Left lobe of liver (tissue), 2 donors: ENCODE results near the gene KIF16B. TPM values are rescaled to one million over a fixed set of nuclear protein-coding genes. Genes with fewer than 3 reads are reported as not detected.

Experiments used
- ATAC-seq: fragments of 200-7000 bp; cut with Tn5 transposase; one replicate; pipeline ENCODE4 v1.9.1; 2020; ENCODE audit warnings: mild to moderate bottlenecking, moderate library complexity
- DNase-seq: peaks from one replicate; pipeline ENCODE4 v3.0.0-alpha.2; 2020; ENCODE audit warnings: low spot score
- total RNA-seq: library from RNA; stranded (reverse); gene quantifications from one replicate; pipeline ENCODE4 v1.2.1, GENCODE V29; 2021
- donor health status: DM: no; HTN: no; CAD: no; lungs with moderate emphysema.
- donor health status: DM: no; HTN: yes; CAD: no.

Gene KIF16B
- total RNA-seq, 1 donor from 2014 or later, result 10.1 TPM

- no peak for ATAC-seq
- DNase-seq, result no peak
Measured at GRCh38 chr20:16555754-16556153, 17.5 kb downstream of the KIF16B start.

GRCh38 chr20:16554766-16555543 is 18.3 kb downstream of the KIF16B start:
- no peak for ATAC-seq
- no peak for DNase-seq

GRCh38 chr20:16553684-16554083 is 19.6 kb downstream of the KIF16B start:
- ATAC-seq (no peak), DNase-seq (no peak)

GRCh38 chr20:16553101-16553500 is 20.1 kb downstream of the KIF16B start:
- ATAC-seq (no peak), DNase-seq (no peak)

- DNase-seq (no peak), ATAC-seq (no peak)
Measured at GRCh38 chr20:16552015-16552414, 21.2 kb downstream of the KIF16B start.

GRCh38 chr20:16551607-16552006 is 21.6 kb downstream of the KIF16B start:
- no peak for DNase-seq
- ATAC-seq, result no peak

- DNase-seq, result no peak
- no peak for ATAC-seq
Measured at GRCh38 chr20:16548068-16548672, 25.1 kb downstream of the KIF16B start.

- no peak for DNase-seq
- ATAC-seq, result no peak
Measured at GRCh38 chr20:16544949-16545348, 28.3 kb downstream of the KIF16B start.

- ATAC-seq, result no peak
- no peak for DNase-seq
Measured at GRCh38 chr20:16542477-16542876, 30.8 kb downstream of the KIF16B start.

GRCh38 chr20:16541878-16542277 is 31.4 kb downstream of the KIF16B start:
- ATAC-seq (no peak), DNase-seq (no peak)

- DNase-seq (peak; percentile 83), ATAC-seq (peak; percentile 99)
Measured at GRCh38 chr20:16541226-16541625, 32.0 kb downstream of the KIF16B start.

- ATAC-seq (no peak), DNase-seq (no peak)
Measured at GRCh38 chr20:16539280-16540021, 33.8 kb downstream of the KIF16B start.

GRCh38 chr20:16538779-16539178 is 34.5 kb downstream of the KIF16B start:
- ATAC-seq (no peak), DNase-seq (no peak)

- DNase-seq (no peak), ATAC-seq (no peak)
Measured at GRCh38 chr20:16537918-16538317, 35.3 kb downstream of the KIF16B start.

GRCh38 chr20:16537025-16537665 is 36.1 kb downstream of the KIF16B start:
- DNase-seq (no peak), ATAC-seq (no peak)

- DNase-seq (no peak), ATAC-seq (no peak)
Measured at GRCh38 chr20:16535277-16535676, 38.0 kb downstream of the KIF16B start.

GRCh38 chr20:16533502-16533901 is 39.7 kb downstream of the KIF16B start:
- no peak for DNase-seq
- no peak for ATAC-seq

- ATAC-seq (no peak), DNase-seq (no peak)
Measured at GRCh38 chr20:16531485-16531884, 41.8 kb downstream of the KIF16B start.

- no peak for ATAC-seq
- DNase-seq, result no peak
Measured at GRCh38 chr20:16530201-16530681, 43.0 kb downstream of the KIF16B start.

- DNase-seq (no peak), ATAC-seq (peak; percentile 87)
Measured at GRCh38 chr20:16528078-16528477, 45.2 kb downstream of the KIF16B start.

- DNase-seq, result no peak
- no peak for ATAC-seq
Measured at GRCh38 chr20:16527438-16527837, 45.8 kb downstream of the KIF16B start.
